ENCODE data around the gene CTU2. TPM values are rescaled to one million over a fixed set of nuclear protein-coding genes. Genes with fewer than 3 reads are reported as not detected.

Gene CTU2
- total RNA-seq, 2 donors from 2014 or later = 22.4 to 33.6 TPM

DNA sequence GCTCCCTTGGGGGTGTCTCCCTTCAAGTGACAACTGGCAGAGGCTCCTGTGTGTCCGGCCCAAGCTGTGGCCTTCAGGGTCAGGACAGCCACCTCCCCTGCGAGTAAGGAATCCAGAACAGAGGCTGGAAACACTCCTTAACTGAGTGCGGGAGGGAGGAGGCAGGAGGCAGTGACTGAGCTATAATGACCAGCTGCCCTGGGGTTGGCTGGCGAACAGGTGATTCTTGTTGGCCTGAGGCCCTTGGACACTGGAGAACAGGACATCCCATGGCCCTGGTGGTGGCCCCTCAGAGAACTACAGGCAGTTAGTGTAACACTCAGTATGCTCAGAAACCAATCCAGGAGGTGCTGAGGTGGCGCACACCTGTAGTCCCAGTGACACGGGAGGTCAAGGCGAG is 10.6 kb upstream of the CTU2 start:
- Mint-ChIP-seq H3K27me3 (no peaks in the 10 kb centered on the region), H3K36me3 (ENCODE audit: low read depth) (no peaks in the 10 kb centered on the region), H3K4me1 (peaks cover 35% of the 10 kb centered on the region), H3K4me3 (no peak overlapping the region), H3K27ac (no peak overlapping the region)
- DNase-seq (no peak), ATAC-seq (no peak)
- no peaks in the 10 kb centered on the region for H3K9me3 ChIP-seq (ENCODE audit: control insufficient read depth, low read length, poor library complexity, severe bottlenecking)

GRCh38 chr16:88696441-88696840 is 9.9 kb upstream of the CTU2 start:
- Mint-ChIP-seq H3K4me1 (peaks cover 36% of the 10 kb centered on the region), H3K27me3 (no peaks in the 10 kb centered on the region), H3K4me3 (no peak overlapping the region), H3K36me3 (ENCODE audit: low read depth) (peaks cover 2% of the 10 kb centered on the region), H3K27ac (no peak overlapping the region)
- ATAC-seq = no peak
- no peak for DNase-seq
- H3K9me3 ChIP-seq (ENCODE audit: control insufficient read depth, low read length, poor library complexity, severe bottlenecking) = no peaks in the 10 kb centered on the region

GRCh38 chr16:88697116-88697830 is 9.0 kb upstream of the CTU2 start:
- no peak for DNase-seq
- H3K4me3 Mint-ChIP-seq = peak overlapping the region; percentile 74
- peaks cover 2% of the 10 kb centered on the region for H3K36me3 Mint-ChIP-seq (ENCODE audit: low read depth)
- H3K4me1 Mint-ChIP-seq = peaks cover 37% of the 10 kb centered on the region
- H3K27me3 Mint-ChIP-seq = no peaks in the 10 kb centered on the region
- H3K27ac Mint-ChIP-seq = peak overlapping the region; percentile 86
- no peak for ATAC-seq
- H3K9me3 ChIP-seq (ENCODE audit: control insufficient read depth, low read length, poor library complexity, severe bottlenecking) = no peaks in the 10 kb centered on the region

DNA sequence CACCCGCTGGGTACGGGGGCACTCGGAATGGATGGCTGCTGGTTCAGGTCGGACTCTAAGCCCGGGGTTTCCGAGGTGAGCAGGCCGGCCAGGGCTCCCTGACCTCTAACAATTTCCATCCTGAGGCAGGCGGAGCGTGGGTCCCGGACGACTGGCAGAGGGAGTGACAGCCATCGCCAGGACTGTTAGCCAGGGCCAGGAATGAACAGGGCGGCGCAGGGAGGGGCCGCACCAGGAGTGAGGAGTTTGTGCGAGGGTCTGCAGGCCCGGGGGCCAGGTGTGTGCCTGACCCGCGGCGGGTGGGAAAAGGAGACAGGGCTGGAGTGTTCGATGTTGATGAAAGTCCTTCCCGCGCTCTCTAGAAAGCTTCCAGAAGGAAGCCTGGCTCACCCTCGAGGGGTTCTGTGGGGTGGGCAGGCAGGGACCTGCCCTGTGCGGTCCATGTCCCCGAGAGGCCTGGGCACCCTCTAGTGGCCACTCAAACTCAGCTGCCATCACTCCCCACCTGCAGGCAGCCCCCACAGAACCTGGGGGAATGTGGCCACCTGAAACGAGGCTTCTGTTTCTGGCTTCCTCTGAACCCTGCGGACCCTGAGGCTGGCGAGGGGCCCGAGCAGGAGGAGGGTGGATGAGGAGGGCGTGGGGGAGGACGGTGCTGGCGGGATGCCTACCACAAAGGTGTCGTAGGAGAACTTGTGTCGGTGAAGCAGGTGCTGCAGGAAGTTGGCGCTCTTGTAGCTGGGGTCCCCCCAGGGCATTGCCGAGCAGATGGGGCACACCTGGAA is 8.3 kb upstream of the CTU2 start:
- DNase-seq (no peak), ATAC-seq (no peak)
- Mint-ChIP-seq H3K4me3 (peak overlapping the region; percentile 74), H3K36me3 (ENCODE audit: low read depth) (peaks cover 5% of the 10 kb centered on the region), H3K27ac (peak overlapping the region; percentile 86), H3K4me1 (peaks cover 36% of the 10 kb centered on the region), H3K27me3 (no peaks in the 10 kb centered on the region)
- H3K9me3 ChIP-seq (ENCODE audit: control insufficient read depth, low read length, poor library complexity, severe bottlenecking) = no peaks in the 10 kb centered on the region

DNA sequence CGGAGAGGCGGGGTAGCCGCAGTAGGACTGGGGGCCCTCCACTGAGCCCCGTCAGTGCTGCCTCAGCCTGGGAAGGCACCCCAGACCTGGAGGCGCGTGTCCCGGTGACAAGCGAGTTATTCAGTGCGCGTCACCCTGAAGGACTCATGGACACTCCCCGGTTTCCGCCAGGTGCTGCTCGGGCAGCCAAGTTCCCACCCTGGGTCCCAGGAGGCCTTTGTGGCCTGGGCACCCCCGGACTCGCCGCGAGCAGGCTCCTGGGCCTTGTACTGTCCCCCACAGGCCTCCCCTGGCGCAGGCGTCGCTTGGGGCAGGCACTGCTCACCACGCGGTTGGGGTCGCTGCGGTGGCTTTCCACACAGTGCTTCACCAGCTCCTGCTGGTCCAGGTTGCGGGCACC is 7.7 kb upstream of the CTU2 start:
- DNase-seq (no peak), ATAC-seq (no peak)
- Mint-ChIP-seq H3K4me1 (peaks cover 39% of the 10 kb centered on the region), H3K27ac (no peak overlapping the region), H3K27me3 (no peaks in the 10 kb centered on the region), H3K36me3 (ENCODE audit: low read depth) (peaks cover 5% of the 10 kb centered on the region), H3K4me3 (peak overlapping the region; percentile 74)
- H3K9me3 ChIP-seq (ENCODE audit: control insufficient read depth, low read length, poor library complexity, severe bottlenecking) = no peaks in the 10 kb centered on the region

GRCh38 chr16:88699180-88699579 is 7.1 kb upstream of the CTU2 start:
- no peak for ATAC-seq
- peak overlapping the region; percentile 98 for H3K27ac Mint-ChIP-seq
- no peak for DNase-seq
- no peaks in the 10 kb centered on the region for H3K27me3 Mint-ChIP-seq
- H3K4me3 Mint-ChIP-seq = peak overlapping the region; percentile 97
- H3K9me3 ChIP-seq (ENCODE audit: control insufficient read depth, low read length, poor library complexity, severe bottlenecking) = no peaks in the 10 kb centered on the region
- peaks cover 43% of the 10 kb centered on the region for H3K4me1 Mint-ChIP-seq
- peaks cover 5% of the 10 kb centered on the region for H3K36me3 Mint-ChIP-seq (ENCODE audit: low read depth)

DNA sequence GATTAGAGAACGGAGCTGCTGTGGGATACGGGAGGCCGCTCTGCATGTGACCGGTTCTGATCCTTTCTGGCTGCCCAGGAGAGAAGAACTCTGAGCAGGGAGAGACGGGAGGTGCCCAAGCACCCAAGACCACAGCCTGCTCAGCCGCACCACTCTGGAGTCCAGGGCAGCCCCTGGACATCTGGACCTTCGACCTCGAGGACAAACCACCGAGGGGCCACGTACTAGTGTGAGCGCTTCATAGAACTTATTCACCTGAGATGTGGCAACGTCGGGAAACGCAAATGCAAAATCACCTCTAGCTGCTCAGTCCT is 6.0 kb upstream of the CTU2 start:
- DNase-seq (no peak), ATAC-seq (no peak)
- peak overlapping the region; percentile 97 for H3K4me3 Mint-ChIP-seq
- no peaks in the 10 kb centered on the region for H3K9me3 ChIP-seq (ENCODE audit: control insufficient read depth, low read length, poor library complexity, severe bottlenecking)
- H3K4me1 Mint-ChIP-seq = peaks cover 47% of the 10 kb centered on the region
- H3K27me3 Mint-ChIP-seq = no peaks in the 10 kb centered on the region
- H3K36me3 Mint-ChIP-seq (ENCODE audit: low read depth) = peaks cover 5% of the 10 kb centered on the region
- peak overlapping the region; percentile 98 for H3K27ac Mint-ChIP-seq

- no peaks in the 10 kb centered on the region for H3K9me3 ChIP-seq (ENCODE audit: control insufficient read depth, low read length, poor library complexity, severe bottlenecking)
- ATAC-seq (peak; percentile 85), DNase-seq (peak; percentile 90 to 93 (median 93))
- peak overlapping the region; percentile 97 for H3K4me3 Mint-ChIP-seq
- peaks cover 49% of the 10 kb centered on the region for H3K4me1 Mint-ChIP-seq
- H3K27ac Mint-ChIP-seq = peak overlapping the region; percentile 98
- no peaks in the 10 kb centered on the region for H3K27me3 Mint-ChIP-seq
- H3K36me3 Mint-ChIP-seq (ENCODE audit: low read depth) = peaks cover 5% of the 10 kb centered on the region
Measured at GRCh38 chr16:88700636-88701482, 5.4 kb upstream of the CTU2 start.

DNA sequence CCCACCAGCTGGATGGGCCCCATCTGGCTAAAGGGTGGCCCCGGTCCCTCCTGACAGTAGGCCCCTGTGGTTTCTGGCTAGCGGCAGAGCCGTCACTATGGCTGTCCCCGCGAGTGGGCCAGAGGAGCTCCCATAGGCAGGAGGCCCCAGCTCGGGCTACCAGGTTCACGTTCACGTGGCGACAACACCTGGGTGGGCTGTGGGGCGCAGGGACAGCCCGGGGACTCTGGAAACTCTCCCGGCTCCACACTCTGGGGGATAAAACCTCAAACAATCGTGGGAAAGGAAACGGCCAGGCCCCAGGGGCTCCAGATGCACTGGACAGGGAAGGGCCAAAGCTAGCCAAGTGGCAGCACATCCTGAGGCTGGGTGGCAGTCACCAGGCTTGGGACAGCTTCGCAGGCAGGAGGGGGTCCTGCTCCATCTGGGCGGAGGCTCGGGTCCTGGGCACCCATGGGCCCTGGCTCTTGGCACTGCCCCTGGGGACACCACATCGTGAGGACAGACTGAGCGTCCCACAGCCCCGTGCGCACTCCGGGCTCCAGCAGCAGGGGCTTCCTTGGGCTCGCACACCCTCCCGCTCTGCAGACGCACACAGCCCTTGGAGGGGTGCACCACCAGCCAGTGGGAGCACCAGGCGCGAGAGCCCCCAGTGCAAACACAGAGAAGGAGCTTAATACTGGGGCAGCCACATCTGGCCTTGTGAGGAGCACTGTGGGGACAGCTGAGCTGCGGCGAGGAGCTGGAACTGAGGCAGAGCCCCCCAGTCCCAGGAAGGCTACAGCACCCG is 4.5 kb upstream of the CTU2 start:
- no peaks in the 10 kb centered on the region for H3K27me3 Mint-ChIP-seq
- peak overlapping the region; percentile 97 for H3K4me3 Mint-ChIP-seq
- peak overlapping the region; percentile 98 for H3K27ac Mint-ChIP-seq
- H3K9me3 ChIP-seq (ENCODE audit: control insufficient read depth, low read length, poor library complexity, severe bottlenecking) = no peaks in the 10 kb centered on the region
- H3K36me3 Mint-ChIP-seq (ENCODE audit: low read depth) = peaks cover 5% of the 10 kb centered on the region
- peaks cover 50% of the 10 kb centered on the region for H3K4me1 Mint-ChIP-seq
- DNase-seq (no peak), ATAC-seq (no peak)

DNA sequence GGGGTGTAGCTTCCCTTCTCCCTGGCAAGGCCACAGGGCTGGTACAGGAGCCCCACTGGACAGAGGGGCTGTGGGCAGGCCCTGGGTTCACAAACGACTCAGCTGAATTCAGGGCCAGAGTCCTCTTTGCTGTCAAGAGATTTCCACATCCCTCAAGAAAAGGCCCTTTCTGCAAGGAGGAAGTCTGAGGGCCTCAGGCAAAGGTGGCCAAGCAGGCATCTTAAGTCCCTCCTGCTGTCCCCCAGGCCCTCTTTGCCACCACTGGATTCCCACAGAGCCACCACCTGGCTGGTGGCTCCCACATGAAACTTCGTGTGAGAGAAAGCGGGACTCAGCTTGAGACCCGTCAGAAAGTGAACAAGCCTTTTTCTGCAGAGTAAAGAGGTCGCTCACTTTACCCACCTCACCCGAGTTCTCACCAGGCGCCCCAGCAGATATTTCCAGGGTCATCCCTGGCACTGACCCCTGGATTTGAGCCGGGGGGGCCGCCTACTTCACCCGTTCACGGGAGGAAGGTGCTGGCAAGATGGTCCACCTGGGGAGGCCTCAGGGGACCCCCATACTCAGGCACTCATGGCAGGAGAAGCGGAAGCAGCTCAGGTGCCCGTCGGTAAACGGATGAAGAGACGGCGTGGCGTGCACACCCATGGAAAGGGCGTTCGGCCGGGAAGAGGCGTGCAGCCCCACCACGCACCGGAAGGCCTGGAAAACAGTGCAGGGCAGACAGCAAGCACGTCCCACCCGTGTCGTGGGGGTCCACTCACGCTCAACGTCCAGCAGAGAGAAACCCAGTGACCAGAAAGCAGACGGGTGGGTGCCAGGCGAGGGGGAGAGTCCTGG is 3.7 kb upstream of the CTU2 start:
- DNase-seq (no peak), ATAC-seq (no peak)
- peaks cover 57% of the 10 kb centered on the region for H3K4me1 Mint-ChIP-seq
- H3K36me3 Mint-ChIP-seq (ENCODE audit: low read depth) = peaks cover 5% of the 10 kb centered on the region
- H3K27me3 Mint-ChIP-seq = no peaks in the 10 kb centered on the region
- peak overlapping the region; percentile 97 for H3K4me3 Mint-ChIP-seq
- H3K27ac Mint-ChIP-seq = peak overlapping the region; percentile 98
- H3K9me3 ChIP-seq (ENCODE audit: control insufficient read depth, low read length, poor library complexity, severe bottlenecking) = no peaks in the 10 kb centered on the region

DNA sequence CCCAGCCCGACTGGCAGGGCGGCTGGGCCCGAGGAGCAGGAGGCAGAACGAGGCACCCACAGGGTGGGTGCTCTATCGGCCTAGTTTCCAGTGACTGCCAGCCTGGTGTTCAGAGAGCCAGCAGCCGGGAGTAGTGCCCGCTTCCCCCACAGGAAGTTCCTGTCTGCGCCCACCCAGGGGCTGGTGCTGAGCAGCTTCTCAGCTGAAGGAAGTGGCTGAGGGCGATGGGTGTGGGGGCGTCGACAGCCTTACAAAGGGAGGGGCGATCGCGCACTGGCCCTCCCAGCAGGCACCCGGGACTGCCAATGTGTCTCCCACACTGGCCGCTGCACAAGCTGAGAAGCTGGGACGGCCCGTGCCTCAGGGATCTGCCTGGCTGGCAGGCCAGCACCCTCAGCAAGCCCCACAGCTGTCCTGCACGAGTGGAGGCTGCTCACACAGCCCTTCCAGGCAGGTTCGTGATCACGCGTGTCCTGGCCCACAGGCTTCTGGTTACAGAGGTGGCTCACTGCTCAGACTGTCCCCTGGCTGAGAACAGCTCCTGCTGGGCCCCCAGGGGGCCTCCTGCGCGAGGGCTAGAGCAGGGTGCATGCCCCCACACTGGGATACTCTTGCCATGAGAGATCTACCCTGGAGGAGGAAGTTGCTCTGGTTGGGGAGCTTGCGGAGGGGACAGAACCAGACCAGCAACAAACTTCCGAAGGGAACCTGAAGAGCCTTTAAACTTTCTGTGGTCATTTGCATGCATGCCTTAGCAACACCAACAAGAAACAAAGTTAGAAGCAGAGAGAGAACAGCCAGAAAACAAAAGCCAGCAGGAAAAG is 2.6 kb upstream of the CTU2 start:
- peak overlapping the region; percentile 97 for H3K4me3 Mint-ChIP-seq
- ATAC-seq = peak; percentile 4
- H3K36me3 Mint-ChIP-seq (ENCODE audit: low read depth) = peaks cover 5% of the 10 kb centered on the region

More for the DNA sequence above, 2.6 kb upstream of the CTU2 start:
- peak overlapping the region; percentile 98 for H3K27ac Mint-ChIP-seq
- H3K4me1 Mint-ChIP-seq = peaks cover 54% of the 10 kb centered on the region
- no peaks in the 10 kb centered on the region for H3K27me3 Mint-ChIP-seq
- peak in 2 of 3 donors; percentile 49 to 69 for DNase-seq
- H3K9me3 ChIP-seq (ENCODE audit: control insufficient read depth, low read length, poor library complexity, severe bottlenecking) = no peaks in the 10 kb centered on the region

Measured in T-helper 17 cell (primary cell).